D341Med (cell line): ENCODE results near the gene BID.
A peak's percentile ranks its signal among the peaks of the same experiment; 100 is the strongest.

Experiments used
- DNase-seq: peaks from one replicate; pipeline ENCODE4 v3.0.0; 2012; ENCODE audit warnings: low spot score

BID gene

DNA sequence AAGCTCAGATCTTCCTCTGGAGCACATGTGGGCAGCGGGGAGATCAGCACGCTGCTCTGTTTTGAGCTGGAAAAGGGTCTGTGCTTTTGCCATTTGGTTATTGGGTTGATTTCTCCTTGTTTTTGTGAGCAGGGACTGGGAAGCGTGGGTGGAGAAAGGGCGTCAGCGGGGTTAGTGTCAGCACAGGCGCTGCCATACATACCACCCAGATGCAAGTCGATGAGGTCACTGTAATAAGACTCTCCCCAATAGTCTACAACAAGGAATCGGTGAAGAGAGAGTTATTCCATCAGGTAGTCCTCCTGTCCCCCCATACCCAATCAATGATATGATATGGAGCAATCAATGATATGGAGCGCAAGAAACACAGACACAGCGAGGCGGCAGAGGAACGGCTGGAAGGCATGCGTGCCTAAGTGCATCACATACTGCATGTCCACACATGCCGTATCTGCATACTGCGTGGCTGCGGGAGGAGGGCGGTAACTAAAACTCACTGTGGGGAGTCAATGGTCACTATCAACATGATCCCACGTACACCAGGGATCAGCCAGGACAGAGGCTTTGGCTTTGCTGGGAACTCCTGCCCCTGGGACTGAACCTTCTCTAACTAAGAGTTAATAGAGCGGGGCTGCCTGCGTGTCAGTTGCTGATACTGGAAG, 29.5 kb upstream of the BID start:
- DNase-seq: no peak

DNA sequence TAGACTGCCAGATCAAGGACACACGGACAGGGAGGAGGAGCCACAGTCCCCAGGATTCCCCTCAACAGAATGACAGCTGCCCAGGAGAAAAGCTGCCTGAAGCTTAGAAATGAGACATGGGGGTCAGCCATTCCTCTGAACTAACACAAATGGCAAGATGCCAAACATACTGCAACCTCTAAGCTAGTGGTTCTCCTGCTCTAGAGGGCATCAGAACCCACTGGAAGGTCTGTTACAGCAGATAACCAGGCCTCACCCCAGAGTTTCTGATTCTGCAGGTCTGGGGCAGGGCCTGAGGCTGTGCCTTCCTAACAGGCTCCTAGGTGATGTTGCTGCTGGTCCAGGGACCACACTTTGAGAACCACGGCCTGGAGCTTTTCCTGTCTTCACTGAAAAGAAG, 28.6 kb upstream of the BID start:
- no peak for DNase-seq

DNA sequence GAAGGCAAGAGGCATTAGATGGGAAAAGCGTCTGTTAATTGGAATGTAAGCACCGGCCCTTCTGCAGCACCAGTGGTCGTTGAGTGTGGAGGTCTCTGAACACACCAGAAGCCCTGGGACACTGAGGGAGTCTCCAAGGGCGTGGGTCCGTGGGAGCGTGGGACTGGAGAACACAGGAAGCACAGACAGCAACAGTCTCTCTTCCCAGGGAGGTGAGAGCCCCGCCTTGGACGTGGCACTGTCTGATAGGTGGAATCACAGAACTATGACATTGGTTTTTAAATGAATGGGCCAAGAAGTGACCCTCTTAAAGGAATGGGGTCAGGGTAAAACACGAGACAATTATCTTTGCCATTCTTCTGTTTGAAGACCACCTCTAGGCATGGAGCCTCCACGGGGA, 28.1 kb upstream of the BID start:
- DNase-seq: no peak

DNA sequence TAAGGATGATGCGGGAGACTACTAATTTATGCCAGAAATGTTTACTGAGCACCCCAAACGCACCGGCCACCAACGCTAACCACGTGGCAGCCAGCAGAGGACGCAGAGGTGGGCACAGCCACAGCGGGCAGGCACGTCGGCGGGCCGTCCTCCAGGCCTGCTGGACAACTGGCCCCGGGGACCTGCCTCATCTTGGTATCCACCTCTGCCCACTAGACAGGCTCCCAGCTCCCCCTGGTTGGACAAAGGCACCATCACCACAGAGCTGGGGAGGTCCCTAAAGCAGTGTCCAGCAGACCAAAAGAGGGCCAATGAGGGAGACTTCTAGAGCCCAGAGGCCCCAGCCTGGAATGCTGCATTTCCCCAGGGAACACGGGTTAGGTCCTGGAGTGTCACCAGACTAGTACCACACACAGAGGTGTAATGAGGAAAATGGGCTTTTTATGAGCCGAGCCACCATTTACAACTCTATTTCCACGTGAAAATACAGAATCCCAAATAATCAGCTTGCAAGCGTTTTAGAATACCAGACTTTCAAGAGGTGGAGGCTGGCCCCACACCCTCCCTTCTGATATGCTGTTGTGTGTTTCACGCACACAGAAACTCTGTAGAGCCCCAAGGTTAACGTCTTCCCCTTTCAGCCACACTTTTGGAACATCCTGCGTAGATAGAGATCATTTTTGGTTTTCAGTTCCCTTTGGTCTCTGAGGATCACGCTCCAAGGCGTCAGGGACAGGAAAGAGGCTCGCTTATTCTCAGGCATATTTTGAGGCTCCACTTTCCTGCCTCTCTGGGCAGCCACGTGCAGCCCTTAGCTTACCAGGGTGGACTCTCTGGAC, 23.7 kb upstream of the BID start:
- no peak for DNase-seq

DNA sequence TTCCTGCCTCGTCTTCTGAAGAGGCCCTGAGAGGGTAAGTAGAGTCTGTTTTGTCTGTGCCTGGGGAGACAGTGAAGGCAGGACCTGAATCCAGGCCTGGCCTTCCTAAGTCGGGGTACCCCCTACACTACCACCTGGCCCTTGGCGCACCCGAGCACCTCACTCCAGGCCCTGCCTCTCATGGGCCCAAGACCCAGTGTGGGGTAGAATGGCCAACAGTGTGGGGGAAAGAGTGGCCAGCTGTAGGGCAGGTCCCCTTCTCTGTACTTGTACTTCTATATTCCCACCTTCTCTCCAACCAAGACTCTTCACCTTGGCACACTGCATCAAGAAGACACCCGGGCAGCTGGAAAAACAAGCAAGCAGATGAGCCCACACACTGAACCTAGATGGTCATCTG, 22.4 kb upstream of the BID start:
- DNase-seq: no peak

DNA sequence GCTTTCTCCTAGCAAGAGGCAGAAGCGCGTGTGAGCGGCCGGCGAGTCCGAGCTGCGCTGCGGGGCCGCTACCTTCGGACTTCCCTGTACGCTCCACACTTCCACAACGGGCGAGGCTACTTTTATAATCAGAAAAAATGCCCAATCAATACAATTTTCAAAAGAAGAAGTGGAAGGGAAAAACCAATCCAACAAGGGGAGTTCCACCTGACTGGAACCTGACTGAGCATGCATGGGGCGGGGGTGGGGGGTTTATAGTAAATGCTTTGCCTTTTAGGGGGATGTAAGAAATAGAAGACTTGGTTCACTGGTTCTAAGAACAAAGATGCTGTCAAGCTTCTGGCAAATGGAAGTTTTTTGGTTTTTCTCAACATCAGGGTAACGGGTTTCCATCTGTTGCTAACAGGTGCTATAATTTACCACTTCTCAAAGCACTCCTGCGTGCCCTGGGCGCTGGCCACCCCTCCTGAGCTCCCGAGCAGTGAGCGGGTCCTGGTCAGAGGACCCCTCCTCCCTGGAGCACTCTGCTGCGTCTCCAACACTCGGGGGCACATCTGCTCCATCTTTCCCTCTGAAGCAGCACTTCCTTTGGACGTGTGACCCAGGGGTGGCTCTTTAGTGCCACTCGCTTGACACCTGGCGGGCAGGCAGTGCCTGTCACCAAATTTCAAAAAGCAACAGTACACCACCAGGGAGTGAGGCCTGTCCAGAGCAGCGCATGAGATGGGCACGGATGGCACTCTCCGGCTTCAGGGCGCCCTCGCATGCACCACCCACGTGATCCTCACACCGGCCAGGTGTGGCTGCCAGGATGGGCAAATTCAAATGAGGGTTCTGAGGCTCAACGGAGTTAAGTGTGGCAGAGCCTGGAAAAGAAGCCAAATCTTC, 21.6 kb upstream of the BID start:
- no peak for DNase-seq

DNA sequence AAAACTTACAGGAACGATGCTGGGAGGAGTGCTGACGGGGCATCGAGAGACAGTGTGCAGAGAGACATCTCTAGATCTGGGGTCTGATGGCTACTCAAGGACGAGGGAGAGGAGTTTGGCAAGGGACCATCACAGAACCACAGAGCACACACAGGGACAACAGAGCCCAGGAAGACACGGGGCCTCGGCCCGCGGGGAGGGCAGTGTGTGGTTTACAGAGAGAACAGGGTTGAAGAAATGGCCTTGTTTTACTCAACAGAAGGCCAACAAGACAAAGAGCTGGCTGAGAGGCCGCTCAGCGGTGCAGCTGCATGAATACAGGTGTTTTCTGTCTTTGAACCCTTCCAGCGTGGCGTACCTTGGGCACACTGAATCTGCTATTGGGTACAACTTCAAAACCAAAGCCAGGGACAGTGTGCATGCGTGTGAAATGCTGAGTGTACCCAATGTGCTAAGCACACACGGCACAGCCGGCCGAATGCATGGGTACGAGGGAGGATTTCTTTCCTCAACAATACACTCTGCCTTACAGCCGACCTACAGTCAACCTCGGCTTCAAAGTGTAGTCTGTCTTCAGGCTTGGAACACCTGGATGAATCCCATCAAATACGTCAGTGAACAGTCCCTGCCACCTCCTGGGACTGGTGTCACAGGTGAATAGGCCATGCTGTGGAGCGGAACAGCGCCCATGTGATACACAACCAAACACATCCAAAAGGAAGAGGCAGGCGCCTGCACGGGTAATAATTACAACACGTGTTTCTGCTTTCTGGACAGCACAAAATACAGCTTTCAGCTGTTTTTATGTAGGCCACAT, 20.7 kb upstream of the BID start:
- DNase-seq: no peak

DNA sequence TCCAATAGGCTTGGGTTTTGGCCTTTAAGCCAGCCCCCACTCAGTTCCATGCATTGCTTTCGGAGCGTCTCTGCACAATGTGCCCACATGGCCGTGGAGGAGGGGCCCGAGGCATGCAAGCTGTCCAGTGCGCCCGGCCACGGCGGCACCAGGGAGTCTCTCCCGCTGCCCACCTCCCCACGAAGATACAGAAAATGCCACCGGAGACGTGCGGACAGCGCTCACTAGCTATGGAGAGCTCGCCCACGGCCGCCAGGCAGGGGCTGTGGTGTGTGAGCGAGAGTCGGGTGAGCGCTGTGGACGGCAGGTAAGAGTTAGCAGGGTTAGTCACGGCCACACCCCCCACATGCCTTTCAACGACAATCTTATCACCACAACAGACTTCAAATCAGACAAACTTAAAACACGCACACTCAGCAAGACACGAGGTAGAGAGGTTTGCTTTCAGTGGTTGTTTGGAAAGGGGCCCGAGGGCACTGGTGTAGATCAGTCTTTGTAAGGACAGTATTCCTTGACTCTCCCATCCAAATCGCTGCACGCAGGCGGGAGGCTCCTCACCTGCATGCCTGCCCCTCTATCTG, 18.7 kb upstream of the BID start:
- DNase-seq: no peak

DNA sequence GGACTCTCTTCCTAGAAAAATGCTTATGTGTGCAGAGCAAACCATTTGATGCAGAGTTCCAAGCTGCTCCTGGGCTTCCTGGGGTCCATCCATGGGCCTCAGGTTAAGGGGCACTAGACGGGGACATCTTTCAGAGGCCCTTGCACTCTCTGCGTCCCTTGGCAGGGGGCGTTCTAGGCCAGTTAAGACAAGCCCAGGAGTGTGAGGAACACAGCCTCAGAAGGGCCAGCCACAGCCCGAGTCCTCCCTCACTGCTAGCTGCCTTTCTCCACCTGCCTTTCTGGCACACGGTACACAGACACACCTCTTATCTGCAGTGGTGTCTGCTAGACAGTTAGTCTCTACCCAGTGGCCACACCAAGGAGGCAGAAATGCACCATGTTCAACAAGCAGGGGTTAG, 18.0 kb upstream of the BID start:
- DNase-seq: no peak

DNA sequence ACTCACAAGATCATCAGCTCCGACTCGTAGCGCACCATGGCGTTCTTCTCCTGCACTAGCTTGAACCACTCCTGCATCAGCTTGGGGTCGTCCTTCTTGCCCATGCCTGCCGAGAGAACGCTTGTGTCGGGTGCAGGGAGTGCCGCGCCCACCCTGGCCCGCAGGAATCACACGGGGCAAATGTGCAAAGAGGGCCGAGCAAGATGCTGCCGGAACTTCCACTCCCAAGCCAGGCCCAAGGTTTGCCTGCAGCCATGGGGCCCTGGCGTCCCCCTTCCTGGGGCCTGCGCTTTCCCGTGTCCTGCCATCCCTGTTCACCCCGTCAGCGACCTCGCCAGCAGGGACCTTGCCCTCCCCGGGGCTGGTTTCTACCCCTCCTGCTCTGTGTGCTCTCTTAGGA, 16.9 kb upstream of the BID start:
- no peak for DNase-seq

DNA sequence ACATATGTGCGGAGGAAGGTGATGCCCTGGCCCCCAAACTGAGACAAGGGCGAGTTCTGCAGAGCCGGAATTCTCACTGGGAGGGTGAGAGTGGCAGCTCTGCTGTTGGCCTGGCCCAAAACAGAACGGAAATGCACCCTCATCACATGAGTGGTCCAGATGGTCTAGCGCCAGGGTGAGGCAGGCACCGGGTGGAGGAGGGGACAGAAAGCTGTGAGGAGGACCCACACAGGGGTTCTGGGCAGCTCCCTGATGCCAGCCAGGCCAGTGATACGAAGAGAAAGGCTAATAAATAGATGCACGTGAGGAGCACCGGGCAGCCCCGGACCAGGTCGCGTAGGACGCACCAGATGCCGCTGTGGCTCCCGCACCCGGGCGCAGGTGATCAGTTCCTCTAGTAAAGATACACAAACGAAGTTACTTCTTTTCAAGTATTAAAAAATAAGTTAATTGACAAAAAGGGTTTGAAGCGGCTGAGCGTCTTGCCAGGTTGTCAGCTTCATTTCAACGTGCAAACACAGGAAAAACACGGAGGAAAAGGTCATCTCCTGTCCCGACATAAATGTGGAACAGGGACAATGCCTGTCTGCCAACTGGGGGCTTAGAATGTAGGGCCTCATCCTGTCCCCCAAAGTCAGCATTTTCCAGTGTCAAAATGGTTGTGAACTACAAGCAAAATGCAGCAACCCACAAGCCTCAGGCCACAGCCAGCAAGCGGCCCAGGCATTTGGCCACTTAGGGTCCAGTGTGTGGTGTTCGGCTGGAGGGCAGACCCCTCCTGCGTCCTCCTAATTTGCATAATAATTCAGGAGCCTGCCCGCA, 15.3 kb upstream of the BID start:
- DNase-seq: no peak

DNA sequence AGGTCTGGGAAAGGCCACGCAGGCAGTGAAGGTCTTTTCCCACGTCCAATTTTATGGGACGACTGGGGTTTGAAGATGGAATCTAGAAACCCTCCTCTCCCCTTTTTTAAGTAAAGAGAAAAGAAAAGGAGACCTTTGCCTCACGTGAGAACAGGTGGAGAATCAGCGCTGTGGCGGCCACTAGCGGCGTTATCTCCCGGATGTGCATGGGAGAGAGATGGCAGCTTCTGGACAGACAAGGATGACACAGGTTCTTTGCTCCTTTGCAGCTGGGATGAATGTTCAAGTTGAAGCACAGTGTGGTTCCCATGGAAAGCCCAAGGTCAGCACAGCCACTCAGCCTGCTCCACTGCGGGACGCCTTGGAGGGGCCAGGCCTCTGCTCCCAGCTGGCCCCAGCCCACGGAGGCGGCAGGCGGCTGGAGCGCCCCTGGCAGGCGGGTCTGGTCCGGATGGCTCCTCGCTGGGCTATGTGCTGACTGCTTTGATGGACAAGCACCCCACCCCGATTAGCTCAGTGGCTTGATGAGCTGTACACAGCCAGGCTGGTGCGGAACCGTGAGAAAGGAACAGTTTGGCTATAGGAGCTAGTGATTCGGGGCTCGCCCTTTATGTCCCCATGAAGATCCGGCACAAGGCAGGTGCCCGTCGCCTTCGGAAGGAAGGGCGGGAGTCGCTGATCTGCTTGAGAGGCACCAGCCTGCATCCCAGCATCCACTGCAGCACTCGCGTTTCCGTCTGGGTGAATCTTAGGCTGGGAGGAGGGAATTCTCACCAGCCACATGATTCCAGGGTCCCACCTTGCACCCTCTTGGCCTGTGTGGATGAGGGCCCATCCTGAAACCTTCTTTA, 14.5 kb upstream of the BID start:
- DNase-seq: no peak

DNA sequence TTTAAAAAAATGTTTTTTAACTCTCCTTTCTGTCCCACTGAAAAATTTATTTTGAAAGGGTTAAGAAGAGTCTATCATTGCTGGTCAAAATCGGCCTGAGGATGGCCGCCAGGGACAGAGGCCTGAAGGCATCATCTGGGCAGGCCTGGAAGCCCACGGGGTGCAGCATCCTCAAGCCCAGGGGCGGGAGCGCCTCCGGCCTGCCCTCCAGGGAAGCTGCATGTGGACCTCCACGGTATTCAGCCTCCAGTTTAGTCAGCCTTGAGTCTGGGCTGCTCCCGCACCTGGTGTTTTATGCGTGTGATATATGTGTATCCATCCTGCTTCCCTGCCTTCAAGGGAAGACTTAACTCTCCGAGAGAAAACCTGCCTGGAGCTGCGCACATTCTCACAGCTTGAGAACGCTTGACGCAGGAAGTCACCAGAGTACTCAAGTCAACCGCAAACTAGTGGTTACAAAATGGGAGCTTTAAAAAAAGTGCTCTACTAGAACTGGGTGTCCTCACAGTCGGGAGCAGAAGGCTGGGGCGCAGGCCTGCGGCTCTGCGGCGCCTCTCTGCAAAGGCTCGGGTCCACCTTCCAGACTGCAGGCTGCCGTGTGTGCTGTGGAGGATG, 13.6 kb upstream of the BID start:
- DNase-seq: no peak

DNA sequence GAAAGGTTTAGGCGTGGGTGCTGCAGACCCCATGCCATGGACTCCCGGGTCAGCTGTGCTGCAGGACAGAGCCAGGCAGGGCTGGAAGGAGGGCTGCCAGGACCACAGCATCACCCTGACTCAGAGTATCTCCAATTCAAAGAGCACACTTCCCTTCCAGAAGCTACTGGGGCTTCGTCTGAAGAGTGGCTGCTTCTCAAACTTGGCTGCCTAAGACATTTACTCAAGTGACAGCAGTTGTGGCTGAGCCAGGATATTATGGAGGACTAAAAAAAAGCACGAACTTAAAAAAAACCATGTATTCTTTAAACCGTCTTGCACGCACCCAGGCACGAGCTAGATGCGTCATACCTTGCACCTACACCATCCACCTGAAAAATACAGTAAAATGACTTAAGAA, 13.0 kb upstream of the BID start:
- no peak for DNase-seq

DNA sequence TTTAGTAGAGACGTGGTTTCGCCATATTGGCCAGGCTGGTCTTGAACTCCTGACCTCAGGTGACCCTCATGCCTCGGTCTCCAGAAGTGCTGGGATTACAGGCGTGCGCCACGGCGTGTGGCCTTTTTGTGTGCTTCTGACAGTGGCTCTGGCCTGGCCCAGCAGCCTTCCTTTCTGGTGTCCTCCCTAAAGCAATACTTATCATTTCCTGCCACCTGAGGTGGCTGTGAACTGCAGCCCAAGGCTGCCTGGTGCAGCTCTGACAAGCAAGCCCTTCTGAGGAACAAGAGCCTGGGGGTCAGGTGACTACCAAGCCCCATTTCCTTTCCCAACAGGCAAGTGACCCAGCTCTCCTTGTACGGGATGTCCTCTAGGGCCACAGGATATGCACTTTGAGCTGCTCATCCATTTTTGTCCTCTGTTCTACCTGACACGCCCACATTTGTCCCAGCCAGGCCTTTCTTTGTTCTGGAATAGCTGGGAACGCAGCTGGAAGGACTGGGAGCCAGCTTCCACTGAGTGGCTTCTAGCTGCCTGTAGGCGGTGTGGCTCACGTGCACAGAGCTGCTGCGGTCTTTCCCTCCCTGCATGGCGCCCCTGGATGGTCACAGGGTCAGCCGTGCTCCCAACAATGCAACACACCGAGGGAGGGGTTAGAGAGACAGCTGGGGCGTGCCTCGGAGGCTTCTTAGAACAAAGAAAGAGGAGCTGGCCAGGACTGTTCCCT, 12.3 kb upstream of the BID start:
- no peak for DNase-seq

DNA sequence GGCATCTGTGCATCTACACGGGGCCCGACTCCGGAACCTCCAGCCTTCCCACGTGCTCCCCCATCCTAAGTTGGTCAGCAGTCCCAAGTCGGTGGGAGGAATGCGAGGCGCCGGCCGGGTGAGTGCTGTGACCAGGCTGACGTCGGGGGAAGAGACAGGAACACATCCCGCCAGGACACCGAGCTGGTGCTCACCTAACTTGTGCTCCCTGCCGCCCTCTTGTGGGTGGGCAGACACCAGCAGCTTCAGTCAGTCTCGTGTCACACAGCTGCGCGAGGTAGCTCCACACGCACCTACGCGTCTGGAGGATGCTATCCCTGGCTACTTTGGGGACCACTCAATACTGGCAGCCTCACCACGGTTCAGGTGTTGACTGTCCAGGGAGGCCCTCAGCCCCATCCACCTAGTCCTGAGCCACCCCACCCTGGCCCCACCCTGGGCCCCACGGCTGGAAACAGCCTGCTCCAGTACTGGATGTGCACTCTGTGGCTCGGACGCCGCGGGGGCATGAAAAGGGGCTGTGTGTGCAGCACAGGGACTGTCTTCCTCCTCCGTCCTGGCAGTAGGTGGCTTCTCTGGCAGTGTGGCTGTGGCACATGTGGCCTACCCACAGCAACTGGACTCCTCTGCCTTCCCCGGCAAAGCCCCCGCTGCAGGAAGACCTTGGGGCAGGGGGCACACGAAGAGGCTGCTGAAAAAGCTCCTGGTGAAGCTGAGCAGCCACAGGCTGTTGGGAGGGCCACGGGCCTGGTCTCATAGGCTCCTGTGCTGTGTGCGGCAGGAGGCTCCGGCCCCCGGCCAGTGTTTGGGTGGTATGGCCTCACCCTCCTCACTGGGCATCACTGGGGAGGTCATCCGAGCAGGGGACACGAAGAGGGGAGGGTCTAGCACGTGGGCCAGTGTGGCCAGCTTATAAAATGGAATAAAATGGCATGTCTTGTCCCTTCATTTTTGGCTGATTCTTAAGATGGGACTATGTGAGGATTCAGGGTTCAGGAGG, 11.2 kb upstream of the BID start:
- DNase-seq: peak; percentile 78

DNA sequence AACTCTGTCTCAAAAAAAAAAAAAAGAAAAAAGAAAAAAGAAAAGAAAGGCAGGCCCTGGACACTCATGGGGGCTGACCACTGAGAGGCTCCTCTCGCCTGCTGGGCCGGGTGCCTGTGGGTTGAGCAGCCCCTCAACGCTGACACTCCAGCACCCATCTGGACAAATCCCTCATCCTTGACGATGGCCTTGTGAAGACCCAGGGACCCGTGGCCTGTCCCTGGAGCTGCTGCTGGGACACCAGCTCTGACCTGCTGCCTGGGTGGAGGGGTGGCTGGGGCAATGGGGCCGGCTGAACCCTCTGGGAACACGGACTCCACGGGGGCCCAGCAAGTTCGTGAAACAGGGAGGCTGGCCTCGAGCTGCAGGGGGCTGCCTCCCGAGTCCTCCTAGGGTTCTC, 10.5 kb upstream of the BID start:
- no peak for DNase-seq
